Adrenal gland (tissue), 5 donors: Measurements from ENCODE around the gene ASIC3.

Experiments
- POLR2A ChIP-seq, 2 donors: fragments of 450-650 bp; IDR thresholded peaks; one replicate each; pipeline ENCODE4 v1.6.1; 2017; ENCODE audit warnings: antibody characterized with exemption in 2 of 2, mild to moderate bottlenecking in 2 of 2, moderate library complexity in 1 of 2
- TF ChIP-seq, protein P1 (sequence below), 6 experiments: fragments of 450-650 bp in 4 of 6; fragments of 200-600 bp in 2 of 6; sonication (generic) in 1 of 6; IDR thresholded peaks; 1 replicate in 5 of 6; 2 replicates in 1 of 6; pipeline versions ENCODE4 v1.5.1 to v1.8.0; 2016 to 2021; ENCODE audit warnings: antibody characterized with exemption in 6 of 6, mild to moderate bottlenecking in 2 of 6, moderate library complexity in 1 of 6
- donor health status: DM: no; HTN: no; CAD: no.

DNA sequence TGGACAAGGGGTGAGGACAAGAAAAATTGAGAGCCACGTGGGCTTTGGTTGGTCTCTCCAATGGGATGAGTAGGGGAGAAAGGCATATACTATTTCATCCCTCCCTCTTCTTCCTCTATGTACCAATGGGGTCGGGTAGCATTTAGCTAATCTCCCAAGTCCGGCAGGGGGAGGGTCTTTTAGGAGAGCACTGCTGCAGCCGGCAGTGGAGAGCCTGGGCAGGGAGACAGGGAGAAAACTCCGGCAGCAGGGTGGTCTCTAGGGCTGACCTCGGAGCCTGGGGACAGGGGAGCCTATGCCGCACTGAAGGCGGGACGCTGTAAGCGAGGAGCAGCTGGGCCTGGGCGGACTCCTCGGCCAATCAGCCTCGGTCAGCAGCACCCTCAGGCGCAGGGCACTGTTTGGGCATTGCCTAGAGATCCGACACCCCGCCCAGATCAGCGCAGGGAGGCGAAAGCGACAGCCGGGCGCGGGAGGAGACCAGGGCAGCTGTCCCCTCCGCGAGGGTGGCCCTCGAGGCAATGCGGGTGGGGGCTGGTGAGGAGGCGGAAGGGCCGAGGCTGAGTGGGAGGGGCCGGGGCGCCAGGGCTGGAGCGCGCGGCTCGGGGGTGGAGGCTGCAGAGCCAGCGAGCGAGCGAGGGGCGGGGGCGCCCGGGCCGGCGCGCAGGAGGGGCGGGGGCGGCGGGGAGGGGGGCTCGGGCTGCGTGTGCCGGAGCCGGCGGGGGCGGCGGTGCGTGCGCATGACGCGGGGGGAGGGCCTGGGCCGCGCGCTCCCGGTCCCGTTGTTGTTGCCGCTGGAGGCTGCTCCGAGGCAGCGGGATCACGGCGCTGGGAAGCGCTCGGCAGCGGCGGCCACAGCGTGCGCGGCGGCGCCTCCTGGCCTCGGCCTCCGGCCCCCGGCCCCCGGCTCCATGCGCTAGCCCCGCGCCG is 37.6 kb downstream of the ASIC3 start, which contains the start of gene AGAP3:
- TF ChIP-seq, protein P1, sequence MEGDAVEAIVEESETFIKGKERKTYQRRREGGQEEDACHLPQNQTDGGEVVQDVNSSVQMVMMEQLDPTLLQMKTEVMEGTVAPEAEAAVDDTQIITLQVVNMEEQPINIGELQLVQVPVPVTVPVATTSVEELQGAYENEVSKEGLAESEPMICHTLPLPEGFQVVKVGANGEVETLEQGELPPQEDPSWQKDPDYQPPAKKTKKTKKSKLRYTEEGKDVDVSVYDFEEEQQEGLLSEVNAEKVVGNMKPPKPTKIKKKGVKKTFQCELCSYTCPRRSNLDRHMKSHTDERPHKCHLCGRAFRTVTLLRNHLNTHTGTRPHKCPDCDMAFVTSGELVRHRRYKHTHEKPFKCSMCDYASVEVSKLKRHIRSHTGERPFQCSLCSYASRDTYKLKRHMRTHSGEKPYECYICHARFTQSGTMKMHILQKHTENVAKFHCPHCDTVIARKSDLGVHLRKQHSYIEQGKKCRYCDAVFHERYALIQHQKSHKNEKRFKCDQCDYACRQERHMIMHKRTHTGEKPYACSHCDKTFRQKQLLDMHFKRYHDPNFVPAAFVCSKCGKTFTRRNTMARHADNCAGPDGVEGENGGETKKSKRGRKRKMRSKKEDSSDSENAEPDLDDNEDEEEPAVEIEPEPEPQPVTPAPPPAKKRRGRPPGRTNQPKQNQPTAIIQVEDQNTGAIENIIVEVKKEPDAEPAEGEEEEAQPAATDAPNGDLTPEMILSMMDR (IDR thresholded peaks at IDR 0.05), result peak in 1 of 6 experiments; percentile 4
- peak; percentile 40 to 85 for TF ChIP-seq POLR2A (IDR thresholded peaks at IDR 0.05)
